ENCODE results near the gene BCL2.

BCL2 gene

GRCh38 chr18:63145851-63146555, 173.6 kb downstream of the BCL2 start:
- no peak overlapping the region for H3K4me3 ChIP-seq (ENCODE audit: low read depth, low read length)
- TF ChIP-seq, protein P1, sequence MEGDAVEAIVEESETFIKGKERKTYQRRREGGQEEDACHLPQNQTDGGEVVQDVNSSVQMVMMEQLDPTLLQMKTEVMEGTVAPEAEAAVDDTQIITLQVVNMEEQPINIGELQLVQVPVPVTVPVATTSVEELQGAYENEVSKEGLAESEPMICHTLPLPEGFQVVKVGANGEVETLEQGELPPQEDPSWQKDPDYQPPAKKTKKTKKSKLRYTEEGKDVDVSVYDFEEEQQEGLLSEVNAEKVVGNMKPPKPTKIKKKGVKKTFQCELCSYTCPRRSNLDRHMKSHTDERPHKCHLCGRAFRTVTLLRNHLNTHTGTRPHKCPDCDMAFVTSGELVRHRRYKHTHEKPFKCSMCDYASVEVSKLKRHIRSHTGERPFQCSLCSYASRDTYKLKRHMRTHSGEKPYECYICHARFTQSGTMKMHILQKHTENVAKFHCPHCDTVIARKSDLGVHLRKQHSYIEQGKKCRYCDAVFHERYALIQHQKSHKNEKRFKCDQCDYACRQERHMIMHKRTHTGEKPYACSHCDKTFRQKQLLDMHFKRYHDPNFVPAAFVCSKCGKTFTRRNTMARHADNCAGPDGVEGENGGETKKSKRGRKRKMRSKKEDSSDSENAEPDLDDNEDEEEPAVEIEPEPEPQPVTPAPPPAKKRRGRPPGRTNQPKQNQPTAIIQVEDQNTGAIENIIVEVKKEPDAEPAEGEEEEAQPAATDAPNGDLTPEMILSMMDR (IDR thresholded peaks at IDR 0.05; ENCODE audit: borderline replicate concordance, insufficient read depth, low read depth, low read length): no peak

GRCh38 chr18:63145166-63145850, 174.3 kb downstream of the BCL2 start:
- no peak overlapping the region for H3K4me3 ChIP-seq (ENCODE audit: low read depth, low read length)
- TF ChIP-seq, protein P1 (IDR thresholded peaks at IDR 0.05; ENCODE audit: borderline replicate concordance, insufficient read depth, low read depth, low read length): no peak

- H3K4me3 ChIP-seq (ENCODE audit: low read depth, low read length): no peak overlapping the region
- TF ChIP-seq, protein P1 (IDR thresholded peaks at IDR 0.05; ENCODE audit: borderline replicate concordance, insufficient read depth, low read depth, low read length): no peak
These were observed 174.8 kb downstream of the BCL2 start for GRCh38 chr18:63144748-63145147.

GRCh38 chr18:63143330-63143771, 176.2 kb downstream of the BCL2 start:
- H3K4me3 ChIP-seq (ENCODE audit: low read depth, low read length): no peak overlapping the region
- TF ChIP-seq, protein P1 (IDR thresholded peaks at IDR 0.05; ENCODE audit: borderline replicate concordance, insufficient read depth, low read depth, low read length): no peak

DNA sequence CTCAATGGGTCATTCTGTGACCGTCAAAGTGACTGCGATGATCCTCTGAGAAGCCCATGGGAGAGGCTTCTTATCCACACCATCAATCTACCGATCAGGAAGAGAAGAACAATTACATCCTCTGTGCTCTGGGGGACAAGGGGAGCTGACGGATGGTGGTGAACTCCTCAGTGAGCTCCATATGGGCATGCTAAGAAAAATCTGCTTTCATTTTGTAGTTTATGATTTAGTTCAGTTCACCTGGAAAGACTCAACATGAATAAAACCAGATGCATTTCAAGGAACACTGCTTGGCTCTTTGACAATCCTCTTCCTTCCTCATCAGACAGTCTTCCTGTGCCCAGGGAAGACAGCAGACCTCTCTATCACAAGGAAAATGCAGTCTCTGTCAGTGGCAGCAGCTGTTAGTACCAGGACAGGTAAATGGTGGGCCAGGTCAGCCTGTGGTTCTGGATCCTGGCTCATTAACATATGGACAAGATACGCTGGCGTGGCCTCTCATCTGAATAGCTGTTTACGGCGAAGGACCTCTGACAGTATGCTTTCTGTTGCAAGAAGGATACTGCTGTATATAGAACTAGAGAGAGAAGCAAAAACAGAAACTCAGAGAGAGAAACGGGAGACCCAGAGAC, 176.9 kb downstream of the BCL2 start:
- TF ChIP-seq, protein P1 (IDR thresholded peaks at IDR 0.05; ENCODE audit: borderline replicate concordance, insufficient read depth, low read depth, low read length): no peak
- no peak overlapping the region for H3K4me3 ChIP-seq (ENCODE audit: low read depth, low read length)

GRCh38 chr18:63141778-63142176, 177.8 kb downstream of the BCL2 start:
- H3K4me3 ChIP-seq (ENCODE audit: low read depth, low read length): peak overlapping the region; percentile 6
- TF ChIP-seq, protein P1 (IDR thresholded peaks at IDR 0.05; ENCODE audit: borderline replicate concordance, insufficient read depth, low read depth, low read length): no peak

All from GM12875 (cell line).